Smooth muscle cell (in vitro differentiated cells): ENCODE measurements around the gene TTC12. TPM values are rescaled to one million over a fixed set of nuclear protein-coding genes. Genes with fewer than 3 reads are reported as not detected.

Experiments
- DNase-seq: peaks from one replicate; lab custom pipeline; 2025; ENCODE audit not compliant: unreplicated experiment; lab: John Stamatoyannopoulos, UW
- H2AFZ ChIP-seq: fragments of 200-600 bp; sonication (generic); 2 replicates; pipeline ENCODE4 v1.6.0; 2016; ENCODE audit warnings: antibody characterized with exemption, low read depth, mild to moderate bottlenecking
- H3F3A ChIP-seq: fragments of 200-600 bp; sonication (generic); 2 replicates; pipeline ENCODE4 v1.6.0; 2017; ENCODE audit warnings: antibody characterized with exemption, low read depth
- H3K27ac ChIP-seq: fragments of 200-600 bp; sonication (generic); 2 replicates; pipeline ENCODE4 v1.5.1; 2016; ENCODE audit warnings: low read depth, mild to moderate bottlenecking
- H3K27me3 ChIP-seq: fragments of 200-600 bp; sonication (generic); 2 replicates; pipeline ENCODE4 v1.6.1; 2016; ENCODE audit warnings: low read depth, mild to moderate bottlenecking
- H3K36me3 ChIP-seq: fragments of 200-600 bp; sonication (generic); 2 replicates; pipeline ENCODE4 v1.5.1; 2016; ENCODE audit warnings: low read depth
- H3K4me1 ChIP-seq: fragments of 200-600 bp; sonication (generic); 2 replicates; pipeline ENCODE4 v1.5.1; 2016; ENCODE audit warnings: low read depth
- H3K4me2 ChIP-seq: fragments of 200-600 bp; sonication (generic); 2 replicates; pipeline ENCODE4 v1.6.0; 2016; ENCODE audit warnings: mild to moderate bottlenecking
- H3K4me3 ChIP-seq: fragments of 200-600 bp; sonication (generic); 2 replicates; pipeline ENCODE4 v1.5.1; 2016; ENCODE audit warnings: mild to moderate bottlenecking
- H3K79me2 ChIP-seq: fragments of 200-600 bp; sonication (generic); 2 replicates; pipeline ENCODE4 v1.6.0; 2016; ENCODE audit warnings: low read depth, mild to moderate bottlenecking
- H3K9ac ChIP-seq: fragments of 200-600 bp; sonication (generic); 2 replicates; pipeline ENCODE4 v1.6.0; 2016; ENCODE audit warnings: low read depth
- H3K9me3 ChIP-seq: fragments of 200-600 bp; sonication (generic); replicated peaks from 2 replicates; pipeline ENCODE4 v1.5.1; 2016; ENCODE audit warnings: low read depth
- H4K20me1 ChIP-seq: fragments of 200-600 bp; sonication (generic); 2 replicates; pipeline ENCODE4 v1.6.0; 2016; ENCODE audit warnings: low read depth
- CTCF ChIP-seq: fragments of 200-600 bp; sonication (generic); IDR thresholded peaks from 2 replicates; pipeline ENCODE4 v1.5.1; 2017; ENCODE audit warnings: borderline replicate concordance, mild to moderate bottlenecking, antibody characterized with exemption; ENCODE audit not compliant: insufficient read depth, poor library complexity, severe bottlenecking
- WGBS: methylation state at CpG from one replicate; pipeline ENCODE4 v1.1.7; 2016; ENCODE audit warnings: low lambda C conversion rate; 5-methylcytosine and 5-hydroxymethylcytosine counted together
- polyA plus RNA-seq: library from polyadenylated mRNA; unstranded; fragments of >200 nt; fragmentation: Nextera tagmentation; extraction: Ambion mirVana; gene quantifications from 2 replicates; pipeline ENCODE4 v1.2.1, GENCODE V29; 2016
- total RNA-seq: library from RNA; depleted of rRNA; stranded (reverse); fragments of >200 nt; gene quantifications from 2 replicates; pipeline ENCODE4 v1.2.3, GENCODE V29; 2014

Gene TTC12
- total and polyA plus RNA-seq, 2 experiments from 2014 or later = 5.8 to 8.8 TPM

GRCh38 chr11:113408206-113408605 is 93.8 kb downstream of the TTC12 start:
- Histone ChIP-seq H3F3A (no peaks in the 10 kb centered on the region), H3K36me3 (no peaks in the 10 kb centered on the region), H3K4me2 (no peak overlapping the region), H3K79me2 (no peaks in the 10 kb centered on the region), H3K9ac (no peak overlapping the region), H2AFZ (no peak overlapping the region), H3K27me3 (peaks cover 11% of the 10 kb centered on the region), H3K4me1 (no peaks in the 10 kb centered on the region), H3K27ac (no peak overlapping the region), H3K4me3 (no peak overlapping the region), H4K20me1 (no peaks in the 10 kb centered on the region), H3K9me3 (no peaks in the 10 kb centered on the region)
- DNase-seq = no peak
- no peak for TF ChIP-seq CTCF
- 74% methylated on average over 9 of the region's 9 CpGs for WGBS

GRCh38 chr11:113408887-113409286 is 94.5 kb downstream of the TTC12 start:
- DNase-seq = no peak
- no peak overlapping the region for H3K4me3 ChIP-seq
- WGBS = 91% methylated on average over 9 of the region's 9 CpGs
- no peaks in the 10 kb centered on the region for H3K9me3 ChIP-seq
- H4K20me1 ChIP-seq = no peaks in the 10 kb centered on the region
- no peak overlapping the region for H3K27ac ChIP-seq
- no peak overlapping the region for H3K4me2 ChIP-seq
- no peak overlapping the region for H3K9ac ChIP-seq
- no peak overlapping the region for H2AFZ ChIP-seq
- no peak for TF ChIP-seq CTCF
- no peaks in the 10 kb centered on the region for H3K79me2 ChIP-seq
- H3K4me1 ChIP-seq = no peaks in the 10 kb centered on the region
- no peaks in the 10 kb centered on the region for H3F3A ChIP-seq
- H3K27me3 ChIP-seq = peaks cover 5% of the 10 kb centered on the region
- H3K36me3 ChIP-seq = no peaks in the 10 kb centered on the region

GRCh38 chr11:113409526-113409925 is 95.1 kb downstream of the TTC12 start:
- no peak overlapping the region for H3K27ac ChIP-seq
- 87% methylated on average over 3 of the region's 3 CpGs for WGBS
- H3K9me3 ChIP-seq = no peaks in the 10 kb centered on the region

More at GRCh38 chr11:113409526-113409925, 95.1 kb downstream of the TTC12 start:
- Histone ChIP-seq H4K20me1 (no peaks in the 10 kb centered on the region), H3F3A (no peaks in the 10 kb centered on the region), H3K79me2 (no peaks in the 10 kb centered on the region), H3K4me1 (no peaks in the 10 kb centered on the region), H2AFZ (no peak overlapping the region), H3K27me3 (peaks cover 4% of the 10 kb centered on the region), H3K36me3 (no peaks in the 10 kb centered on the region), H3K4me2 (no peak overlapping the region), H3K4me3 (no peak overlapping the region), H3K9ac (no peak overlapping the region)
- DNase-seq = no peak
- TF ChIP-seq CTCF = no peak
